Prostate gland (tissue), 2 donors: ENCODE data around the gene KCNJ14.

Source experiments
- POLR2A ChIP-seq: fragments of 450-650 bp; IDR thresholded peaks from one replicate; pipeline ENCODE4 v1.6.1; 2016; ENCODE audit warnings: antibody characterized with exemption, mild to moderate bottlenecking
- POLR2AphosphoS5 ChIP-seq: sonication (generic); formaldehyde crosslinking; IDR thresholded peaks from one replicate; pipeline ENCODE4 v1.6.1; 2017; ENCODE audit warnings: antibody characterized with exemption
- TF ChIP-seq, protein P1 (sequence below), 4 experiments: fragments of 200-600 bp in 2 of 4; fragments of 450-650 bp in 2 of 4; sonication (generic) in 2 of 4; IDR thresholded peaks; 1 replicate in 3 of 4; 2 replicates in 1 of 4; pipeline ENCODE4 v1.5.1; 2016 to 2019; ENCODE audit warnings: antibody characterized with exemption in 4 of 4, mild to moderate bottlenecking in 2 of 4, moderate library complexity in 2 of 4

DNA sequence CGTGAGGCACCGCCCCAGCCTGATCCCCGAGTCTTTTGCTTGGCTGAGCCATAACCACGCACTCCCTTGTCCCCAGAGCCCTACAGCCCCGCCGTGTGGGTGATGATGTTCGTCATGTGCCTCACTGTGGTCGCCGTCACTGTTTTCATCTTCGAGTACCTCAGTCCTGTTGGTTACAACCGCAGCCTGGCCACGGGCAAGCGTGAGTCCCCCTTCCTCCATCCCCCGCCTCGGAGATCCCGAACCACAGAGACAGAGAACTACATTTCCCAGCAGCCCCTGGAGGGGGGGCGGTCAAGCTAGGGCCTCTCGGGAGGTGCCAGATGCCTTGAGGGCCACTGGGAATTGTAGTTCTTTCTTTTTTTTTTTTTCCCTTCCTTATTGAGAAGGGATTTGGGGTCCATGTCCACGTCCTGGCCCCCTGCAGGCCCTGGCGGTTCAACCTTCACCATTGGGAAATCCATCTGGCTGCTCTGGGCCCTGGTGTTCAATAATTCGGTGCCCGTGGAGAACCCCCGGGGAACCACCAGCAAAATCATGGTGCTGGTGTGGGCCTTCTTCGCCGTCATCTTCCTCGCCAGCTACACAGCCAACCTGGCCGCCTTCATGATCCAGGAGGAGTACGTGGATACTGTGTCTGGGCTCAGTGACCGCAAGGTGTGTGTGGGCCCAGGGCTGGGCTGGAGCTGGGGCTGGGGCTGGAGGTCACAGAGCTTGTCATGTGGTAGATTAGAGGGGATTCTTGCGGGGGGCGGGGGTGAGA is 36.0 kb upstream of the KCNJ14 start:
- TF ChIP-seq, protein P1, sequence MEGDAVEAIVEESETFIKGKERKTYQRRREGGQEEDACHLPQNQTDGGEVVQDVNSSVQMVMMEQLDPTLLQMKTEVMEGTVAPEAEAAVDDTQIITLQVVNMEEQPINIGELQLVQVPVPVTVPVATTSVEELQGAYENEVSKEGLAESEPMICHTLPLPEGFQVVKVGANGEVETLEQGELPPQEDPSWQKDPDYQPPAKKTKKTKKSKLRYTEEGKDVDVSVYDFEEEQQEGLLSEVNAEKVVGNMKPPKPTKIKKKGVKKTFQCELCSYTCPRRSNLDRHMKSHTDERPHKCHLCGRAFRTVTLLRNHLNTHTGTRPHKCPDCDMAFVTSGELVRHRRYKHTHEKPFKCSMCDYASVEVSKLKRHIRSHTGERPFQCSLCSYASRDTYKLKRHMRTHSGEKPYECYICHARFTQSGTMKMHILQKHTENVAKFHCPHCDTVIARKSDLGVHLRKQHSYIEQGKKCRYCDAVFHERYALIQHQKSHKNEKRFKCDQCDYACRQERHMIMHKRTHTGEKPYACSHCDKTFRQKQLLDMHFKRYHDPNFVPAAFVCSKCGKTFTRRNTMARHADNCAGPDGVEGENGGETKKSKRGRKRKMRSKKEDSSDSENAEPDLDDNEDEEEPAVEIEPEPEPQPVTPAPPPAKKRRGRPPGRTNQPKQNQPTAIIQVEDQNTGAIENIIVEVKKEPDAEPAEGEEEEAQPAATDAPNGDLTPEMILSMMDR (IDR thresholded peaks at IDR 0.05): no peak
- TF ChIP-seq POLR2A: no peak
- TF ChIP-seq POLR2AphosphoS5: peak; percentile 48
